ENCODE results near the gene TMEM185A. TPM values are rescaled to one million over a fixed set of nuclear protein-coding genes. Genes with fewer than 3 reads are reported as not detected.
"Not testable (repeated sequence)": the region's sequence is repeated elsewhere in the genome, so short reads cannot be mapped to it uniquely, and the experiment has no call there.

The TMEM185A gene
- total RNA-seq, 1 experiment from 2014 or later, result 15.2 TPM

DNA sequence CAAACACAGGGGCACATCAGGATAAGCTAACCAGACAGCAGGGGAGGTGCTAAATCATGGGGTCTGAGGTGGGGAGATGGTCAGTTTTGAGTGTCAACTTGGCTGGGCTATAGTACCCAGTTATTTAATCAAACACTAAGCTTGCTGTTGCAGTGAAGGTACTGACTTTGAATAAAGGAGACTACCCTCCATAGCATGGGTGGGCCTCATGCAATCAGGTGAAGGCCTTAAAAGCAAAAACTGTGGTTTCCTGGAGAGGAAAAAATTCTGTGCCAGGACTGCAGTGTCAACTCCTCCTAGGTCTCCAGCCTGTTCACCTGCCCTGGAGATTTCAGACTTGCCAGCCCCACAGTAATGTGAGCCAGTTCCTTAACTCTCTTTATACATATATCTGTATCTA lies 23.9 kb downstream of the TMEM185A start (continued):
- no peak for TF ChIP-seq YY1 (IDR thresholded peaks at IDR 0.05; ENCODE audit: extremely low read depth, insufficient replicate concordance, low read depth, low read length)

DNA sequence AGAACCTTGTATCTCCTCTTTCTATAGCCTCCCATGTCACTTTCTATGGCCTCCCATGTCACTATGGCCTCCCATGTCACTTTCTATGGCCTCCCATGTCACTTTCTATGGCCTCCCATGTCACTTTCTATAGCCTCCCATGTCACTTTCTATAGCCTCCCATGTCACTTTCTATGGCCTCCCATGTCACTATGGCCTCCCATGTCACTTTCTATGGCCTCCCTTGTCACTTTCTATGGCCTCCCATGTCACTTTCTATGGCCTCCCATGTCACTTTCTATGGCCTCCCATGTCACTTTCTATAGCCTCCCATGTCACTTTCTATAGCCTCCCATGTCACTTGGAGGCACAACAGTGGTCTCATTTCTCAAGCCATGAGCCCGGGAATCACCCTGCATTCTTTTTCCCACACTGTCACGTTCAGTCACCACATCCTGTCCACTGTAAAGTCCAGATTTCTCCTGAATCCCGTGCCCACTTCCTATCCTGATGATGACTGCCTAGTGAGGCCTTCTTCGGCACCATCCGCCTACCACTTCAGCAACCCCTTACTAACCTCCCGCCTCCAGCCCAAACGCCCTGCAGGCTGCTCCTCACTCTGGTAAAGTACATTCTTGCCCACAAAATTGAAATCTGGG lies 26.2 kb downstream of the TMEM185A start:
- intact Hi-C loops (cut with micrococcal nuclease); H3K9me2 ChIP-seq (ENCODE audit: insufficient read depth); H3K9me3 ChIP-seq (ENCODE audit: control insufficient read depth in 1 of 2, insufficient read depth in 1 of 2, low read depth in 1 of 2, low read length in 2 of 2); RAD21 ChIA-PET (ENCODE audit: low non-redundant PET in 1 of 2, low total read pairs in 2 of 2, uncharacterized antibody in 2 of 2, unreplicated experiment in 2 of 2); H3K27me3 ChIP-seq (ENCODE audit: insufficient read depth, low read length); H3K79me2 ChIP-seq (ENCODE audit: insufficient read depth, low read length); H3K4me2 ChIP-seq (ENCODE audit: low read length); H4K20me1 ChIP-seq (ENCODE audit: insufficient read depth); BruUV-seq (replicated peaks); DNase-seq (ENCODE audit: low read depth, low spot score); H3K36me3 ChIP-seq (ENCODE audit: control insufficient read depth in 1 of 2, insufficient read depth in 2 of 2, low read length in 2 of 2); H3K9ac ChIP-seq (ENCODE audit: low read length); ATAC-seq; H3K27ac ChIP-seq (ENCODE audit: low read depth, low read length); H3K4me1 ChIP-seq (ENCODE audit: control insufficient read depth in 1 of 2, insufficient read depth in 2 of 2, low read length in 2 of 2); H3K4me3 ChIP-seq (replicated peaks in 1 of 2; ENCODE audit: low read depth in 1 of 2, low read length in 2 of 2); H2AFZ ChIP-seq (ENCODE audit: low read depth, low read length, poor library complexity, severe bottlenecking); CTCF ChIA-PET; POLR2A ChIA-PET: not testable (repeated sequence)

DNA sequence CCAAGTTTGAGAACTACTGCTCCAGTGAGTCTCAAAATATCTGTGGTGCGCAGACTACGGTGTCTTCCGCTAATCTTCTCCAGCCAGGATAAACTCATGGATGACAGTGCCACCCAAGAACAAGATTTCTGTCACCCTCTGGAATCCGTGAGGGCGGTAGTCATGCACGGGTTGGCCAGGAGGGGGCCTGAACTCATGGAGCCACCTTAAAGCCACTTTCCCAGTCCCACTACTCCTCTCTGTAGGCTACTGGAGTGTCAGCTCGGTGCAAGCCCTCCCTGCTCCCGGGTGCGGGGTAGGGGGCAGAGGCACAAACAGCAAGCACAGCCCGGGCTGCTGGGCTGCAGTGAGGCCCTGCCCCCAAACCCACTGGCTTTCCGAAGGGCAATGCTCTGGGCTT lies 33.0 kb downstream of the TMEM185A start:
- H3K4me3 ChIP-seq (replicated peaks in 1 of 2; ENCODE audit: low read depth in 1 of 2, low read length in 2 of 2); H3K4me2 ChIP-seq (ENCODE audit: low read length); POLR2A ChIA-PET; ATAC-seq; H3K27me3 ChIP-seq (ENCODE audit: insufficient read depth, low read length); RAD21 ChIA-PET (ENCODE audit: low non-redundant PET in 1 of 2, low total read pairs in 2 of 2, uncharacterized antibody in 2 of 2, unreplicated experiment in 2 of 2); H3K36me3 ChIP-seq (ENCODE audit: control insufficient read depth in 1 of 2, insufficient read depth in 2 of 2, low read length in 2 of 2); BruUV-seq (replicated peaks); intact Hi-C loops (cut with micrococcal nuclease); H3K4me1 ChIP-seq (ENCODE audit: control insufficient read depth in 1 of 2, insufficient read depth in 2 of 2, low read length in 2 of 2); CTCF ChIA-PET; H2AFZ ChIP-seq (ENCODE audit: low read depth, low read length, poor library complexity, severe bottlenecking); DNase-seq (ENCODE audit: low read depth, low spot score); H3K9me3 ChIP-seq (ENCODE audit: control insufficient read depth in 1 of 2, insufficient read depth in 1 of 2, low read depth in 1 of 2, low read length in 2 of 2); H3K9ac ChIP-seq (ENCODE audit: low read length); H3K27ac ChIP-seq (ENCODE audit: low read depth, low read length); H3K9me2 ChIP-seq (ENCODE audit: insufficient read depth); H3K79me2 ChIP-seq (ENCODE audit: insufficient read depth, low read length); H4K20me1 ChIP-seq (ENCODE audit: insufficient read depth): not testable (repeated sequence)

GRCh38 chrX:149595943-149596342 lies 35.6 kb downstream of the TMEM185A start:
- ATAC-seq; H3K4me3 ChIP-seq (replicated peaks in 1 of 2; ENCODE audit: low read depth in 1 of 2, low read length in 2 of 2); DNase-seq (ENCODE audit: low read depth, low spot score); CTCF ChIA-PET; H3K4me2 ChIP-seq (ENCODE audit: low read length); H2AFZ ChIP-seq (ENCODE audit: low read depth, low read length, poor library complexity, severe bottlenecking); POLR2A ChIA-PET; H3K27me3 ChIP-seq (ENCODE audit: insufficient read depth, low read length); H3K9ac ChIP-seq (ENCODE audit: low read length); H3K9me3 ChIP-seq (ENCODE audit: control insufficient read depth in 1 of 2, insufficient read depth in 1 of 2, low read depth in 1 of 2, low read length in 2 of 2); H3K79me2 ChIP-seq (ENCODE audit: insufficient read depth, low read length); BruUV-seq (replicated peaks); H3K4me1 ChIP-seq (ENCODE audit: control insufficient read depth in 1 of 2, insufficient read depth in 2 of 2, low read length in 2 of 2); H3K9me2 ChIP-seq (ENCODE audit: insufficient read depth); H4K20me1 ChIP-seq (ENCODE audit: insufficient read depth); H3K36me3 ChIP-seq (ENCODE audit: control insufficient read depth in 1 of 2, insufficient read depth in 2 of 2, low read length in 2 of 2); RAD21 ChIA-PET (ENCODE audit: low non-redundant PET in 1 of 2, low total read pairs in 2 of 2, uncharacterized antibody in 2 of 2, unreplicated experiment in 2 of 2); intact Hi-C loops (cut with micrococcal nuclease); H3K27ac ChIP-seq (ENCODE audit: low read depth, low read length): not testable (repeated sequence)

- ATAC-seq; H3K4me1 ChIP-seq (ENCODE audit: control insufficient read depth in 1 of 2, insufficient read depth in 2 of 2, low read length in 2 of 2); H3K9ac ChIP-seq (ENCODE audit: low read length); H3K9me2 ChIP-seq (ENCODE audit: insufficient read depth); POLR2A ChIA-PET; H3K79me2 ChIP-seq (ENCODE audit: insufficient read depth, low read length); H3K4me2 ChIP-seq (ENCODE audit: low read length); intact Hi-C loops (cut with micrococcal nuclease); H3K27ac ChIP-seq (ENCODE audit: low read depth, low read length); CTCF ChIA-PET; BruUV-seq (replicated peaks); RAD21 ChIA-PET (ENCODE audit: low non-redundant PET in 1 of 2, low total read pairs in 2 of 2, uncharacterized antibody in 2 of 2, unreplicated experiment in 2 of 2); H3K27me3 ChIP-seq (ENCODE audit: insufficient read depth, low read length); H4K20me1 ChIP-seq (ENCODE audit: insufficient read depth); H3K9me3 ChIP-seq (ENCODE audit: control insufficient read depth in 1 of 2, insufficient read depth in 1 of 2, low read depth in 1 of 2, low read length in 2 of 2); H3K36me3 ChIP-seq (ENCODE audit: control insufficient read depth in 1 of 2, insufficient read depth in 2 of 2, low read length in 2 of 2); H2AFZ ChIP-seq (ENCODE audit: low read depth, low read length, poor library complexity, severe bottlenecking); DNase-seq (ENCODE audit: low read depth, low spot score); H3K4me3 ChIP-seq (replicated peaks in 1 of 2; ENCODE audit: low read depth in 1 of 2, low read length in 2 of 2): not testable (repeated sequence)
These were observed 36.4 kb downstream of the TMEM185A start, which contains the start of gene HSFX2 for GRCh38 chrX:149595214-149595613. Gene HSFX2, minus strand, starts transcription at chrX:149595314. Its CDS starts 614 bp downstream, at chrX:149594700.
